Islet of Langerhans (tissue), 1 donor: ENCODE results near the gene CCDC152.

Experiments
- FAIRE-seq: peaks from one replicate; lab custom pipeline; 2011; peaks lifted over from hg19 to GRCh38; lab: Jason Lieb, UNC

CCDC152 gene

DNA sequence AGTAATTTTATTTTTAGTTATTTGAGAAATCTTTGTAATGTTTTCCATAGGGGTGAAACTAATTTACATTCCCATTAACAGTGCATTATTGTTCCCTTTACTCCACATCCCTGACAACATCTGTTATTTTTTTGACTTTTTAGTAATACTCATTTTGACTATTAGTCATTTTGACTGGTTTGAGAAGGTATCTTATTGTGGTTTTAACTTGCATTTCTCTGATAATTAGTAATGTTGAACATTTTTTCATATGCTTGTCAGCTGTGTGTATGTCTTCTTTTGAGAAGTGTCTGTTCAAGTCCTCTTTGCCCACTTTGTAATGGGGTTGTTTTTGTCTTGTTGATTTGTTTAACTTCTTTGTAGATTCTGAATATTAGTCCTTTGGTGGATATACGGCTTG, 27.5 kb downstream of the CCDC152 start:
- FAIRE-seq: no peak

DNA sequence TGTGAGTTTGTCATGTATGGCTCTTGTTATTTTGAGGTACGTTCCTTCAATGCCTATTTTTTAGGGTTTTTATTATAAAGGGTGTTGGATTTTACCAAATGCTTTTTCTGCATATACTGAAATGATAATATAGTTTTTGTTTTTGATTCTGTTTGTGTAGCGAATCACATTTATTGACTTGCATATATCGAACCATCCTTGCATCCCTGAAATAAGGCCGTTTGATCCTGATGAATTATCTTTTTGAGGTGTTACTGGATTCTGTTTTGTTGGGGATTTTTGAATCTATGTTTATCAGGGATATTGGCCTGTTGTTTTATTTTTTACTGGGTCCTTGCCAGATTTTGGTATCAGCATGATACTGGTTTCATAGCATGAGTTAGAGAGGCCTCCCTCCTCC, 29.1 kb downstream of the CCDC152 start:
- no peak for FAIRE-seq

DNA sequence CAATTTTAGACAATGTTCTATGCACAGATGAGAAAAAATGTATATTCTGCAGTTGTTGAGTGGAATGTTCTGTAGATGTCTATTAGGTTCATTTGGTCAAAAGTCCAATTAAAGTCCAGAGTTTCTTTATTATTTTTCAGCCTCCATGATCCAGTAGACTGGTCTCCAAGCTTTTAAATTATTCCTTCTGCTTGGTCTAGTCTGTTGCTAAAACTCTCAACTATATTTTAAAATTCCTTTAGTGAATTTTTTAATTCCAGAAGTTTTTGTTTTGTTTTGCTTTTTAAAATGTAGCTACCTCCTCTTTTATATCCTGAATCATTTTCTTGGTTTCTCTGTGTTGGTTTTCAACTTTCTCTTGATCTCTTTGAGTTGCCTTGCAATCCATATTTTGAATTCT, 30.5 kb downstream of the CCDC152 start:
- no peak for FAIRE-seq

DNA sequence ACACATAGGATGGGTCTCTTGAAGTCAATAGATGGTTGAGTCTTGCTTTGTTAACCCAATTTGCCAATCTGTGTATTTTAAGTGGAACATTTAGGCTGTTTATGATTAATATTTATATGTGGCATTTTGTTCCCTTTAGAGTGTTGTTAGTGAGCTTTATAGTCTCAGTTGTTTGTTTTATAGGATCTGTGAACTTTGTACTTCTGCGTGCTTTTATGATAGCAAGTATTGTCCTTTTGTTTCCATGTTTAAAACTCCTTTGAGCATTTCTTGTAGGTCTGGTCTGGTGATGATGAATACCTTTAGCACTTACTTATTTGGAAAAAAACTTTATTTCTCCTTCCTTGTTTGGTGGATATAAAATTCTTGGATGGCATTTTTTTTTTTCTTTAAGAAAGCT, 31.2 kb downstream of the CCDC152 start:
- FAIRE-seq: no peak

DNA sequence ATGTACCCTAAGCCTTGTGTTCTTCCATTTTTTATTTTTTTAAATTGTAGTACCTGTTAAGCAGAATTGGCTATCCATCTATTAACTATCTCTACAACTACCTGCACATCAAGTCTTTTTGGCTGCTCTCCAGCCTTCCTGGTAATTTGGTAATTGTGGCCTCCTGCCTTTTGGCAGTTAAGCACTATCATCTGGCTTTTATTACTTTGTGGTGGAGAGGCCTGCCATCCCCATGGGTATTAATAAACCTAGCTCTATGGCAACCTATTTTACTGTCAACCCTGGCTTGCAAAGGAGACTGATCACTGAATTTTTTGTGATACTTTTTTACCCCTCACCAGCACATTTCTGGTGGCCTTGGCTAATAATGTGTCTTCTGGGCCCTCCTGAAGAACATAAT, 34.5 kb downstream of the CCDC152 start:
- no peak for FAIRE-seq

DNA sequence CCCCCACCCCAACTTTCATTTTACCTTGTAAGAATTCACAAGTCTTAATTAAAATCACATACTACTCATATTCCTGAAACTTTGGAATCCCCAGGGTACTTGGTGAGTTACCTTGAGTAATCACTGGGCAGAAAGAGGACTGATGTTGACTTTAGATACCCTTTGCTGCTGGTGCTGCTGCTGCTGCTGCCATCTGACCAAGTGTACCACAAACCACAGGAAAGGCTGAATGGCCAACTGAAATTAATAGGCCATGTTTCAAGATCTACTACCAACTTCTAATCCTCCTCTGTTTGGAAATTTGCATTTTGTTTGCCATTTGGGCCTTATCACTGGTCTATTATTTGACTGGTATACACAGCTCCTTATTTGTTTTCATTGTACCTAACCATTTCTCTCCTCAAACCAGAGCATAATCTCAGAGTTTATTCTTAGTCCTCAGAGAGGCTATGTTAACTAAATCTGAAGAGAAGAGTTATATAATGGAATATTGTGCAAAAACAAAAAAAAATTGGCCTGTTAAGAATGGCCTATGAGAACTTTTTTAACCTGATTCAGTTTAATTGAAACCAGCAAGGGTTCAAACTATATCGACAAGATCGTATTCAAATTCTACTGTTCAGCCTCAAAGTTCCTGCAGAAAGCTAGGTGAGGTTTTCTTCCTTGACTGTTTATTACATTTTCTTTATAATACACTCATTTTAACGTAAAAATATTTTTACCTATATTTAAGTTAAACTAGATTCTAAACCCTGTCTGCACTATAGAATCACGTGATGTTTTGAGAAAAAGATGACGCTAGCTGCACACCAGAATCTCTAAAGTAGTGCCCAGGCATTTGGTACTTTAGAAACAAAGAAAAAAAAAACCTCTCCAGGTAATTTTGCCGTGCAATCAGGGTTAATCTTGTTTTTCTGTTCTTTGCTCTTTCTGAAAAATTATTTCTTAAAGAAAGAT, 41.9 kb downstream of the CCDC152 start:
- FAIRE-seq: no peak

DNA sequence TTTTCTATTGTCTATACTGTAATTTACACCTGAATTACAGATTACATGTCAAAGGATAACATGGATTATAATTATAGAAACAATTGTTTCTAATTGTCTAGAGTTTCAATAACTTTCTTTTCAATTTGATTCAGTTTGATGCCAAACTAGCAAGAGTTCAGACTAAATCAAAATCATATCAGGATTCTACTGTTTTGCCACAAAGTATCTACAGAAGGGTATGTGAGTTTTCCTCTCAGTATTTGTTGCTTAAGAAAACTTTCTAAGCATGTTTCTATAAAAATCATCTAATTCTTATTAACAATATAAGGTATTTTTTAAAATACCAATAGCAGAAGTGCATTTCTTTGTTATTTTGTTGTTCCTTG, 42.6 kb downstream of the CCDC152 start:
- no peak for FAIRE-seq

DNA sequence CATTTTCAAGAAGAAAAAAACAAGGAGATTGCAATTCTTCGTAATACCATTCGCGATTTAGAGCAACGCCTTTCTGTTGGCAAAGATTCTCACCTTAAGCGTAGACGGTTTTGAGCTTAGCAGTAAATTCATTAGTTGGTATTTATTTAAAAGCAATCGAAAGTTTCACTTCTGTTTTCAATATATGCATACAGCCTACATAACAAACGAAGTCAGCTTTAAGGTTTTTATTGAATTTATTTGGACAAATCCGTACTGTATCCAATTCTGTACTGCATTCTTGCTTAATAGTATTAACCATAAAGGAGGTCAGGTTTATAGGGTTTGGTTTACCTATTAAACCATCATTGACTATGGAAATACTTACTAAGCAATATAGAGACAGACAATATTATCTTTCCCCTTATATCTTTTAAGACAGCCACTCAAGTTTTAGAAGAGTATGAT, 43.1 kb downstream of the CCDC152 start:
- peak; percentile 17 for FAIRE-seq

DNA sequence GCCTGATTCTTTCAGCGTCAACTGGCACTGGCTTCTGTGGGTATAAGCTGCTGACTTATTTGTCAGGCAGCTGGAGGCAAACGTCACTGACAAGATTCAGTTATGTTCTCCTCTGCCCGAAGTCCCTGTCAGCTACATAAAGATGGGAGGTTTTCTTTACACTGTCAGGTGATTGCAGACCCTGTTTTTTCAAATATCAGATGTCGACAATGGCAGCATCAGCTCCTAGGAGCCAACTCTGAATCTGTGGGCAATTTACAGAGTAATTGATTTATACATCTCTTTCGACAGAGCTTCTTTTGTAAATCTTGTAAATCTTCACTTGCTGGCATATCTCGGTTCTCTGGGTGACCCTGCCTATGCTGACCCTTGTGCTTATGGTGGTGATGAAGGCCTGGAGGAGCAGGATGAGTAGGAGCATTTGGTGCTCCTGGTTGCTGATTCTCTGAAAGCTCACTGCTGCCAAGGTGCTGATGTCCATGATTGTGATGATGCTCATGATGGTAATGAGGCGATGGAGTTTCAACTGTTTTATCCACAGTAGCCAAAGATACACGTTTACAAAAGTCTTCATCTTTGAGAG, 44.2 kb downstream of the CCDC152 start:
- no peak for FAIRE-seq

DNA sequence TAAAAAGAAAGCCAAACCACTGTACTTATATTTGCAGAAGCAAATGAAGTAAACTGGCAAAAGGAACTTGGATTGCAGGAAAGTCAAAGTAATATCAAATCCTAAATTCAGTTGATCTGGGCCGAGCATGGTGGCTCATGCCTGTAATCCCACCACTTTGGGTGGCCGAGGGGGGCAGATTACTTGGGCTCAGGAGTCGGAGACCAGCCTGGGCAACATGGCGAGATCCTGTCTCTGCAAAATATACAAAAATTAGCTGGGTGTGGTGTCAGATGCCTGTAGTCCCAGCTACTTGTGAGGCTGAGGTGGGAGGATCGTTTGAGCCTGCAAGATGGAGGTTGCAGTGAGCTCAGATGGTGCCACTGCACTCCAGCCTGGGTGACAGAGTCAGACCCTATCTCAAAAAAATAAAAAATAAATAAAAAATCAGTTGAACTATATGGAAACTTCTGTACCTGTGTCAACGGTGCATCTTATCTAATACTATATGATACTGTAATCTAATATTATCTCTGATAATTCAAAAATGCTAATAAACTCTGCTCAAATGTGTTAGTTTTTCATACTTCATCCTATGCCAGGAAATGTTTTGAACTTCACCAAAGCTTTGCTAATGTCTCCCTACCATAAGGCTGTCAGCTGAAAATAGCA, 45.0 kb downstream of the CCDC152 start:
- no peak for FAIRE-seq

DNA sequence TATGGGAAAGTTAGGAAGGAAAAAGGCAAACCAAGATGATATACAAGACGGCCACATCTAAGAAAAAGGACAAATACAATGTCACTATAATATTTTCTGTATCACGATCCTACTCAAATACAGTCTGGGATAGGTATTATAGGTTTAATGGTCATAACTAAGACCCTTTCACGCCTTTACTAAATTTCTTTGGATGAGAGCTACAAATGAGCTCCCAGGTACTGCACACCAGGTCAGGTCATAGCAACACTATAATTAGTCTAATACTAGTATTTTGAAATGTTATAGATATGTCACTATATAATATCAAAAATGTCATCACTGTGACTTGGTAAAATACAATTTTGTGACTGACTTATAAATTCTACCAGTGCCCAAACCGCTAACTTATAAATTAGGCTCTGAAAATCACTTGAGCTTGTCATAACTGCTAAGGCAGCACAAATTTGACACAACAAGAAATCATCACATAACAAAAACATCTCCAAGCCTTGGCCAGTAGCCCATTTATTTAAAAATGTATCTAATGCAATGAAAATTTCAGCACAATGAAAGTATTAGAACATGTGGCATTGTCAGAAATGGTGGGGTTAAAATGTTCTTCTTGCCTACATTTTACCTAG, 48.2 kb downstream of the CCDC152 start:
- peak; percentile 9 for FAIRE-seq

DNA sequence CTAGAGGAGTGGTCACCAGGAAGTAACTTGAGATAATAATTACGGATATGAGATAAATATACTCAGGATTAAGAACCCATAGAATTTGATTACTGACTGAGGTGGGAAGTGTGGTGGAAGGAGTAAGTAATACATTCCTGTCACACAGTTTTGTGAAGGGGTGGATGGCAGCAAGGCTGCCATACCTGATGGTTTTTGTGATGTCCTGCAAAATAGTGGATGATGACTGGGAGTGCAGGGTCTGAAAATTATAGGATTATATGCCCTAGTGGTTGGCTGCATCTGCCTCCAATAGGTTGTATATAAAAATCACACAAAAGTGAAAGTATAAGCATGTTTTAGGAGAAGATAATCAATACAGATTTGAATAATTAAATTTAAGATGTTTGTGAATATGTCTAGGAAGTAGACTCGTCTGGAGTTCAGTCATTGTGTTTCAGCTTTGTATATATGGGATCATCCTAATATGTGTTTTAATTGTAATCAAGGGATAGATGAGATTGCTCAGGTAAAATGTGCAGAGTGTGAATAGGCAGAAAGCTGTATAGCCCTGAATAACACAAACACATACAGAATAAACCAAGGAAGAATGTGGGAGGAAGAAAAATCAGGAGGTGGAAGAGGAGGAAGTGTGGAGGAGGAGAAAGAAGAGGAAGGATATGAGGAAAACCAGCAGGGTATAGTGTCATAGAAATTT, 49.5 kb downstream of the CCDC152 start:
- FAIRE-seq: peak; percentile 9

DNA sequence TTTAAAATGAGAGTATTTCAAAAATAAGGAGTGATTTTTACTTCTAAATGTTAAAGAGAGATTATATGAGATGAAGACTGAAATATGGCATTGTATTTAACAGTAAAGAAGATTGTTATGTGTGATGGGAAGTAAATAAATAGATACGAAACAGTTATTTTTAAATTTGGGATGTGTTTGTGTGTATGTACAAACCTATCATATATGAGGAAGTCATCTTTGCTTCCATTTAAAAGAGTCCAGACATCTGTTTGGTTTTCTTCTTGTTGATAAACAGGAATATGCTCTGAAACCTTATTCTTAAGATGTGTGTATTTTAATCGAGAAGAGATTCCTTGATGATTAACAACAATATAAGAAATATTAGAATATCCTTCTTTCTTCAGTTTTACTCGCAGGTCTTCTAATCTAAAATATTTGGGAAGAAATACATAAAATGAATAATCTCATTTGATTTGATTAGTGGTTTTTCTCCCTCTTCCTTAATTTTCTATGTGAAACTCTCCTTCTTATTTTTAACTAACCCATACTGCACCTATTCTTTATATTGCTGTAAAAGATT, 50.2 kb downstream of the CCDC152 start:
- FAIRE-seq: peak; percentile 91

DNA sequence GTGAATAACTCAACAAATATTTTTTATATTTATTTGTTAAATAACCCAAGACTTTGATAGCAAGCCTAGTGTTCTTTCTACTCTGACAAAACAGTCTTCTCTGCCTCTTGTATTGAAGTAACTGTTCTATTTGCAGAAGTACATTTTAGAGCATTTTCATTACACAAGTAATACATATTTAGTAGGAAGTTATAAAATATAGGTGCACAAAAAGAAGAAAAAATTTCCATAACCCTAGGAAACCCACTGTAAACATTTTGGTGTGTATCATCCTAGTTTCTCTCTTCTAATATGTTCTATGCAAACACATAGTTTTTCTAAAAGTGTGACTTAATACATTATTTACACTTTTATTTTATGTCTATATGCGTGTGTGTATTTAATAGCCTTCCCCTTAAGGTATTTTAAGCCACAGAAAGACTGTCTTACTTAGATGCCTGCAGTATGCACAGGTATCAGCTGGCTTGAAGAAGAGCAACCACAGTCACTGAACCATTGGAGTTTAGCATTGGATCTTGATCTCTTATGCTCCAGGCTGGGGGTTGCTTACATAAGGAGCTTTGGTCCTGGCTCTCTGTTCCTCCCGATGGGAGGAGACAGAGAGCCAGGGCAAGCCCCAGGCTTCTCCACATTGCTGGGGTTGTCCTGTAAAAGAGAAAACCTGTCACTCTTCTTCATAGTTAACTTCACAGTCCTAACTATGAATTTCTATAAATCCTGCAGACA, 51.3 kb downstream of the CCDC152 start:
- no peak for FAIRE-seq

DNA sequence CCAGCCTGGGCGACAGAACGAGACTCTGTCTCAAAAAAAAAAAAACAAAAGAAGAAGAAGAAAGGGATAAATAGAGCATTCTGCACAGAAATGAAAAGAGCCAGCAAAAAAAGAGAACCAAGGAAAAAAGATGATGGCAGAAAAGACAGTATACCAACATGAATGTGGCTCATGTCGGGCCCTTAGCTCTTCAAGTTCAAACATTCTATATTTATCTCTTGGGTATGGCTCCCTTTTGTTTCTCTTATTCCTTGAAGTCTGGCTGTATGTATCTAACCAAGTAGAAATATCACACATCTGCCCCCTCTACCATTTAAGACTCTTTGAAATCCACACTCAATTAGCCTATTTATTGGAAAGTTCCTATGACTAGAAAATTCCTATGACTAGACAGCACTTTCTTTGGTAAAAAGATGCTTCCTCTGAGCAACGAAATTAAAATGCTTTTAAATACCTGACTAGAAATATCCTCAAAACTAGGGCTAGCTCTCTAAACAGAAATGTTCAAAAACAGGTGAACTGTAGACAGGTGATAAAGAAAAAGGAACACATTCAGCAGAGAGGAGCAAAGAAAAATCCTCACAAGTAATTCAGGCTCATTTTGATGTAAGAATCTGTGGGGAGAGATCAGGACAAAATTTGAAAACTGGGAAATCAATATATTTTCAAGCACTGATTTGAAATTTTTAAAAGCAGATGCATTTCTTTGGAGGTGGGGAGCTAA, 52.4 kb downstream of the CCDC152 start:
- no peak for FAIRE-seq

DNA sequence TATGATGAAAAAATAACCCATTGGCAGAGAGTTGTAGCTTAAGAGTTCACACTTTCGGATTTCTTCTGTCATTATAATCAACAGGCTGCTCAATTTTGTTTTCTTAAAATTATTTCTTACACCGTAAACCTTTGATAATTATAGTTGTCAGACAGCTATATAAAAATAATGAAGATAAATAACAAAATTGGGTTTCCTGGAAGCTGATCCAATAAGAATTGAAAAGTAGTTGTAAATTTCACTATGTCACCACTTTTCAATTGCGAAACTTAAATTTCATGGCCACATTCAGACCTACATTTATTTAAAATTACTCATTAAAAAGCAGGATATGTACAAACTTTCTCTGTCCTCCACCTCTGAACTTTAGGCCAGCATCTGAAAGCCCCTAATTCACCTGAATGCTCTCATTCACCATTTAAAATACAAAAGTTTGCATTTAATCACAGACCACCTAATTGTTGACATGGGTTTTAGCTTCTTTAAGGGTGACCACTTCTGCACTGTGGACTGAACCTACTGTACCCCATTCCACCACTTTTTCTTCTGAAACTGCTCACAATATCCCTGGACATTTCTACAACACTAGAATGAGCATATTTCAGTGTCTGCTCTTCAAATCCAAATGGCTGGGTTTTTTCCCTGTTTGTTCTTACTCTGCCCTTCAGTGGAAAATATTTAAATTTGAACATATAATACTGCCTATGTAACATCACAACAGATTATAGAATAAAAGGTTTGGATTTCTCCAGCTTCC, 54.4 kb downstream of the CCDC152 start:
- peak; percentile 95 for FAIRE-seq

DNA sequence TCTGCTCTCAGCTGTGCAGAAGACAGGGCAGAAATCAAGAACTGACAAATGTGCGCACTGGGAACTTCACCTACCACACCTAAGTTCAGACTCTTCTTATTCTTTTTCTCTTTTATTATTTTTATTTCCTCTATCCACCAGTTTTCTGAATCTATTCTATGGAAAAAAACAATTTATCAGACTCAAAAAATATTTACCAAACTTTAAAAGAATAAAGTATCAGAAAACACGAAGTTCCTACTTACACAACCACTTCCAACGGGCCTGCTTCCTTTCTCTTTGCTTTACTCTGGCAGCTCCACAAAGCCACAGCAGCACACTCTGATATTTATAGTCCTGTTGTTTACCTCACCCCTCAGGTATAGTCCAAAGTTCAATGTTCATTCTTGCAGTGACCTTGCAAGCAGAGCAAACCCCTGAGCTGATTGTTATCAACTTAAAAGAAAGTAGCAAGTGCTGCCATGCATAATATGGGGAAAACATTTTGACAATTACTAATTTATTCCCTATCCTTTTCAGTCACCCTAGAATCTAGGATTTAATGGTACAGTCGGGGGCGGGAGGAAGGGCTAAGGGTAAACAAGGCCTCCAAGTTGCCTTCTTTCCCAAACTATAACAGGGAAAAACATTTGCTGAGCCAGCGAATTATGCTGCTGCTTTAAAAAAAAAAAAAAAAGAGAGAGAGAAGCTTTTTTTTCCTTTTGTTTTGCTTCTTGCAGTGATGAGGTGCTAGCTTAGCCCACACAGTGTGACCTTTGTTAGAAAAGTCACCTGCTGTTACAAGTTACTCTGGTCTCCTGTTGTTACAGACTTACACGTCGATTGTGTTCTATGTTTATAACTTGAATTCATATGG, 55.2 kb downstream of the CCDC152 start, which contains the start of gene SELENOP:
TSS of gene SELENOP (minus strand) at position 302 of the 856 bp plus-strand sequence. CDS start 3,539 bp downstream, outside the sequence.
- peak; percentile 74 for FAIRE-seq

DNA sequence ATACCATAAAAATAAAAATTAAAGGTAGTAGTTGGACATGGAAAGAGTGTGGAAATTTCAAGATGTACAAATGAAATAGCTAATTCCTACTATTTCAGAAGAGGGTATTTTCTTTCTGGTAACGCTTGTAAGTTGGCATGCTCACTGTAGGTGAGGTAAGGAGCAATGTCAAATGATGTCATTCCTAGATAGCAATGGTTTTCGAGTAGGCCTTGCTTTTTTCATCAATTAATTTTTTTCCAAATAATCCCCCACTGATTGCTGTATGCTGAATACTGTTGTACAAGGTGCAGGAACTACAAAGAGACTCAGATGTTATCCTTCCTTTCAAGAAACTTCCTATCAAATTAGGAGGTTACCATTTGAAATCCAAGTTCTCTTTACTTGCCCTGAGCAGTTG, 56.0 kb downstream of the CCDC152 start:
- FAIRE-seq: no peak

DNA sequence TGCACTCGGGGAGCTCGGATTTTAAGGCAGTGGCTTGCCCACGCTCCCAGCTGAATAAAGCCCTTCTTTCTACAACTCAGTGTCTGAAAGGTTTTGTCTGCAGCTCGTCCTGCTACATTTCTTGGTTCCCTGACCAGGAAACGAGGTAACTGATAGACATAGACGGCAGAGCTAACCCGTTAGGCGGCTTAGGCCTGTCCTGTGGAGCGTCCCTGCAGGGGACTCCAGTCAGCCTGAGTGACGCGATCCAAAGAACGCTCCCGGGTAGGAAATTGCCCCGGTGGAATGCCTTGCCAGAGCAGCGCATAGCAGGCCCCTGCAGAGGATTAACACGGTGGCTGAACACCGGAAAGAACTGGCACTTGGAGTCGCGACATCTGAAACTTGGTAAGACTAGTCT, 56.9 kb downstream of the CCDC152 start:
- no peak for FAIRE-seq
